ENCODE results near the gene FMR1.
A peak's percentile ranks its signal among the peaks of the same experiment; 100 is the strongest.

FMR1 gene

GRCh38 chrX:147908106-147908505, 3.6 kb upstream of the FMR1 start:
- H3K36me3 ChIP-seq = no peaks in the 10 kb centered on the region
- no peak overlapping the region for H3K4me3 ChIP-seq
- no peaks in the 10 kb centered on the region for H3K27me3 ChIP-seq
- no peaks in the 10 kb centered on the region for H3K9me3 ChIP-seq
- DNase-seq = no peak
- intact Hi-C loops (cut with DNase I; ENCODE audit: low total_unique reads) = no loop called here
- H3K27ac ChIP-seq = no peak overlapping the region
- peaks cover 0 to 4% (median 0%) of the 10 kb centered on the region in 4 donors for H3K4me1 ChIP-seq
- TF ChIP-seq CTCF (IDR thresholded peaks at IDR 0.05) = no peak

GRCh38 chrX:147910607-147911006, 1.1 kb upstream of the FMR1 start:
- no peak for TF ChIP-seq CTCF (IDR thresholded peaks at IDR 0.05)
- H3K4me3 ChIP-seq = no peak overlapping the region

GRCh38 chrX:147912093-147912801, 528 bp downstream of the FMR1 start:
- Histone ChIP-seq H3K4me1 (peaks cover 0 to 27% (median 3%) of the 10 kb centered on the region in 4 donors), H3K27ac (peak overlapping the region; percentile 91 to 96), H3K27me3 (no peaks in the 10 kb centered on the region), H3K9me3 (no peaks in the 10 kb centered on the region), H3K4me3 (peak overlapping the region; percentile 72 to 79), H3K36me3 (no peaks in the 10 kb centered on the region)
- intact Hi-C loops (cut with DNase I; ENCODE audit: low total_unique reads) = no loop called here
- DNase-seq = peak; percentile 28 to 64
- no peak for TF ChIP-seq CTCF (IDR thresholded peaks at IDR 0.05)

More at GRCh38 chrX:147910607-147911006, 1.1 kb upstream of the FMR1 start:
- no peaks in the 10 kb centered on the region for H3K9me3 ChIP-seq
- peak overlapping the region in 1 of 2 donors; percentile 76 for H3K27ac ChIP-seq
- intact Hi-C loops (cut with DNase I; ENCODE audit: low total_unique reads) = no loop called here
- no peak for DNase-seq
- no peaks in the 10 kb centered on the region for H3K27me3 ChIP-seq
- H3K36me3 ChIP-seq = no peaks in the 10 kb centered on the region
- peaks cover 0 to 27% (median 3%) of the 10 kb centered on the region in 4 donors for H3K4me1 ChIP-seq

GRCh38 chrX:147913570-147913969, 1.9 kb downstream of the FMR1 start:
- Histone ChIP-seq H3K27me3 (no peaks in the 10 kb centered on the region), H3K4me1 (peaks cover 0 to 34% (median 3%) of the 10 kb centered on the region in 4 donors), H3K9me3 (no peaks in the 10 kb centered on the region), H3K27ac (no peak overlapping the region), H3K36me3 (no peaks in the 10 kb centered on the region), H3K4me3 (peak overlapping the region in 1 of 2 donors; percentile 72)
- no peak for DNase-seq
- TF ChIP-seq CTCF (IDR thresholded peaks at IDR 0.05) = no peak
- intact Hi-C loops (cut with DNase I; ENCODE audit: low total_unique reads) = no loop called here

GRCh38 chrX:147914591-147914990, 2.9 kb downstream of the FMR1 start:
- Histone ChIP-seq H3K27ac (no peak overlapping the region), H3K9me3 (no peaks in the 10 kb centered on the region), H3K4me1 (peaks cover 0 to 34% (median 3%) of the 10 kb centered on the region in 4 donors), H3K27me3 (no peaks in the 10 kb centered on the region), H3K36me3 (no peaks in the 10 kb centered on the region), H3K4me3 (no peak overlapping the region)
- intact Hi-C loops (cut with DNase I; ENCODE audit: low total_unique reads) = no loop called here
- DNase-seq = no peak
- TF ChIP-seq CTCF (IDR thresholded peaks at IDR 0.05) = no peak

All from tibial artery (tissue), 4 donors.